ENCODE measurements around the gene SCAF11. TPM values are rescaled to one million over a fixed set of nuclear protein-coding genes. Genes with fewer than 3 reads are reported as not detected.
A peak's percentile ranks its signal among the peaks of the same experiment; 100 is the strongest.
"Not testable (repeated sequence)": the region's sequence is repeated elsewhere in the genome, so short reads cannot be mapped to it uniquely, and the experiment has no call there.

The SCAF11 gene
- 69.0 TPM for polyA plus RNA-seq (ENCODE audit: insufficient read length)

GRCh38 chr12:45990468-45991283, at the start of gene SCAF11:
SCAF11 (minus strand) TSS chr12:45990574; CDS start chr12:45964167, 26,407 bp downstream.
- DNase-seq (ENCODE audit: low read depth): peak; percentile 98

GRCh38 chr12:46037066-46037465, 46.7 kb upstream of the SCAF11 start:
- DNase-seq (ENCODE audit: low read depth): not testable (repeated sequence)

GRCh38 chr12:46027172-46027571, 36.8 kb upstream of the SCAF11 start:
- DNase-seq (ENCODE audit: low read depth): no peak

GRCh38 chr12:46024099-46024498, 33.7 kb upstream of the SCAF11 start:
- no peak for DNase-seq (ENCODE audit: low read depth)

- DNase-seq (ENCODE audit: low read depth): no peak
These were observed 30.4 kb upstream of the SCAF11 start for GRCh38 chr12:46020768-46021167.

- DNase-seq (ENCODE audit: low read depth): not testable (repeated sequence)
These were observed 28.3 kb upstream of the SCAF11 start for GRCh38 chr12:46018712-46019111.

GRCh38 chr12:46017866-46018375, 27.5 kb upstream of the SCAF11 start:
- DNase-seq (ENCODE audit: low read depth): not testable (repeated sequence)

GRCh38 chr12:46005823-46006222, 15.4 kb upstream of the SCAF11 start:
- no peak for DNase-seq (ENCODE audit: low read depth)

GRCh38 chr12:46005151-46005797, 14.9 kb upstream of the SCAF11 start:
- DNase-seq (ENCODE audit: low read depth): no peak

GRCh38 chr12:46004715-46005114, 14.3 kb upstream of the SCAF11 start:
- DNase-seq (ENCODE audit: low read depth): no peak

GRCh38 chr12:46000076-46000475, 9.7 kb upstream of the SCAF11 start:
- DNase-seq (ENCODE audit: low read depth): not testable (repeated sequence)

- DNase-seq (ENCODE audit: low read depth): no peak
These were observed 4.4 kb upstream of the SCAF11 start for GRCh38 chr12:45994736-45995135.

GRCh38 chr12:45991284-45992249, 1.2 kb upstream of the SCAF11 start:
- DNase-seq (ENCODE audit: low read depth): peak; percentile 49

GRCh38 chr12:45989721-45990467, 480 bp downstream of the SCAF11 start:
- DNase-seq (ENCODE audit: low read depth): peak; percentile 22

GRCh38 chr12:45989287-45989686, 1.1 kb downstream of the SCAF11 start:
- peak; percentile 19 for DNase-seq (ENCODE audit: low read depth)

- DNase-seq (ENCODE audit: low read depth): no peak
These were observed 2.1 kb downstream of the SCAF11 start for GRCh38 chr12:45988264-45988663.

- no peak for DNase-seq (ENCODE audit: low read depth)
These were observed 3.0 kb downstream of the SCAF11 start for GRCh38 chr12:45987340-45987727.

GRCh38 chr12:45986641-45987339, 3.6 kb downstream of the SCAF11 start:
- DNase-seq (ENCODE audit: low read depth): no peak

GRCh38 chr12:45981075-45981837, 9.1 kb downstream of the SCAF11 start:
- no peak for DNase-seq (ENCODE audit: low read depth)
